ENCODE results near the gene KIFC3.

KIFC3 gene

DNA sequence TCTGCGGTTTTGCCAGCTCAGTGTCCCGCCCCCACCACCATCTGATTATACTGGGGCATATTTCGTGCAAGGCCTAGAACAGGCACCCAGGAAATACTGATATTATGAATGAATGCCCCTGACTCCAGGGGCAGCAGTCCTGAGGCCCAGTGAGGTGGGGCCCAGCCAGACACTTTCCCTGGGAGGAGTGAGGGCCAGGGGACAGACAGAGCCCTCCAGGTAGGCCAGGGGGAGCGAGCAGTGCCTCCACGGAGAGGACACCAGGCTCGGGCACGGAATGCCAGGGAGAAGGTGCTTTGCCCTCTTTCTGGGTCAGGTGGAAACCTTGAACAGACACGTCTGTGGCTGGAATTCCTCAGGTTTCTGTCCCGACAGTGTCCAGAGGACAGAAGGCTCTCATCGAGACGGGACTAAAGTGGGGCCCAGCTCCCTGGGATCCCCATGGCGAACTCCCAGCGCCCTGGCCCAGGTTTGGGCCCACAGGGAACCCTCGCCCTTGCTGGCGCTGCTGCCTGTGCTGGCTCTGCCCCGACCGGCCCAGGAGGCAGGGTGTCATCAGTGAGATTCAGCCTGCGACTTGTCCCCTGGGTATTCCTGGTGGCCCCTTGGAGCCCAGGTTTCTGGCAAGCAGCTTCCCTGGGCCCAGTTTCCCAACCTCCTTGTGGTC lies 62.4 kb downstream of the KIFC3 start:
- H3K4me1 ChIP-seq (ENCODE audit: control insufficient read depth, insufficient read depth, low read length), result no peaks in the 10 kb centered on the region
- no peak overlapping the region for H3K4me3 ChIP-seq (ENCODE audit: low read length)
- DNase-seq (ENCODE audit: low read depth, low spot score), result no peak
- no peaks in the 10 kb centered on the region for H3K27me3 ChIP-seq (ENCODE audit: control insufficient read depth, insufficient read depth, low read length)
- no CpG with 5 or more reads among the region's 18 CpGs for WGBS (ENCODE audit: insufficient coverage, insufficient read length)
- H3K36me3 ChIP-seq (ENCODE audit: control insufficient read depth, insufficient read depth, low read length), result peaks cover 2% of the 10 kb centered on the region; the same call in 1 of the 2 replicates
- no peaks in the 10 kb centered on the region for H3K9me3 ChIP-seq (ENCODE audit: control insufficient read depth, insufficient read depth, low read length)
- H3K27ac ChIP-seq (ENCODE audit: low read length), result no peak overlapping the region

- 0 out of 2 replicates have a peak, but pooled peaks cover 1% of the 10 kb centered on the region for H3K4me1 ChIP-seq (ENCODE audit: control insufficient read depth, insufficient read depth, low read length)
- H3K27ac ChIP-seq (ENCODE audit: low read length), result no peak overlapping the region
- no peak overlapping the region for H3K4me3 ChIP-seq (ENCODE audit: low read length)
- peaks cover 2% of the 10 kb centered on the region; the same call in 1 of the 2 replicates for H3K36me3 ChIP-seq (ENCODE audit: control insufficient read depth, insufficient read depth, low read length)
- no peak for DNase-seq (ENCODE audit: low read depth, low spot score)
- H3K9me3 ChIP-seq (ENCODE audit: control insufficient read depth, insufficient read depth, low read length), result no peaks in the 10 kb centered on the region
- H3K27me3 ChIP-seq (ENCODE audit: control insufficient read depth, insufficient read depth, low read length), result no peaks in the 10 kb centered on the region
- WGBS (ENCODE audit: insufficient coverage, insufficient read length), result no CpG with 5 or more reads among the region's 7 CpGs
These were observed 63.4 kb downstream of the KIFC3 start for GRCh38 chr16:57738844-57739243.

DNA sequence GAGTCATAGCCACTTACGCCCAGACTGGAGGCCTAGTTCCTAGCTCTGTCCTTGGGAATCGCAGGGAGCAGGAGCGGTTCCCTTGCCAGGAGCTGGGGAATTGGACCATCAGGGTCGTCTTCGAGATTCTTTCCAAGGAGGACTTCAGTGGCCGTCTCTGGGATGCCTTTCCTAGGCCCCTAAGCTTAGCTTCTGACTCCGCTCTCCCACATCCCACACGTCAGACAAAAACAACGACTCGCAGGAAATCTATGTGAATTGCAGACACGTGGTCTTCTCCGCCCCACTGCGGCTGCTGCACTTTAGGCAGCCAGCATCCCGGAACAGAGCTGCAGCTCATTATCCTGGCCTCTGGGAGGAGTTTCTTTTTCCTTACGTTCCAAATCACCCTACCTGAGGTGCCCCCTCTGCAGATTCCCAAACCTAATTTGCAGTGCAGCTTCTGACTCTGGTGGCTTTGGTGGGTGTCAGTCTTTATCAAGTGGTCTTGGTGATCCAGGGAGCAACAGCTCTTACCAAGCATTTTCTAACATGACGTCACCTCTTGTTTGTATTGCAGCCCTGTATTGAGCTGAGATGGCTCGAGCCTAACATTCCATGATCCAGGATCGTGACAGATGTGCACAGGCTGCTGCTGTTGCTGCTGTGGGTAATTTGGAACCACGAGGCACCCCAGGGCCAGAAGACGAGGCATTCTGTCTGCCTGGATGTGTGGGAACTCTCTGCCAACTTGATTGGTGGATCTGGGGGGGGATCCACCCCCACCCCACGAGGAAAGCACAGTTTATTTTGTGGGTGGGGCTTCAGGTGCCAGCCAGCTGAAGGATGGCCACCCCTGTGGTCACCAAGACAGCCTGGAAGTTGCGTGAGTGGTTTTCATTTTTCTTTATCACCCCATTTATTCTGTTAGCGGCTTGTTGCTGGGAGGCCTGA lies 65.6 kb downstream of the KIFC3 start:
- 0 out of 2 replicates have a peak, but pooled peaks cover 1% of the 10 kb centered on the region for H3K4me1 ChIP-seq (ENCODE audit: control insufficient read depth, insufficient read depth, low read length)
- H3K36me3 ChIP-seq (ENCODE audit: control insufficient read depth, insufficient read depth, low read length), result peaks cover 2% of the 10 kb centered on the region; the same call in 1 of the 2 replicates
- H3K4me3 ChIP-seq (ENCODE audit: low read length), result peak overlapping the region; percentile 82; the same call in 1 of the 2 replicates
- H3K27ac ChIP-seq (ENCODE audit: low read length), result no peak overlapping the region
- DNase-seq (ENCODE audit: low read depth, low spot score), result no peak
- no CpG with 5 or more reads among the region's 23 CpGs for WGBS (ENCODE audit: insufficient coverage, insufficient read length)
- no peaks in the 10 kb centered on the region for H3K9me3 ChIP-seq (ENCODE audit: control insufficient read depth, insufficient read depth, low read length)
- H3K27me3 ChIP-seq (ENCODE audit: control insufficient read depth, insufficient read depth, low read length), result no peaks in the 10 kb centered on the region

- Histone ChIP-seq H3K4me1 (ENCODE audit: control insufficient read depth, insufficient read depth, low read length) (0 out of 2 replicates have a peak, but pooled peaks cover 1% of the 10 kb centered on the region), H3K27me3 (ENCODE audit: control insufficient read depth, insufficient read depth, low read length) (no peaks in the 10 kb centered on the region), H3K9me3 (ENCODE audit: control insufficient read depth, insufficient read depth, low read length) (no peaks in the 10 kb centered on the region), H3K36me3 (ENCODE audit: control insufficient read depth, insufficient read depth, low read length) (peaks cover 2% of the 10 kb centered on the region; the same call in 1 of the 2 replicates), H3K27ac (ENCODE audit: low read length) (no peak within 1 kb of the TSS), H3K4me3 (ENCODE audit: low read length) (peak within 1 kb of the TSS; percentile 83)
- no CpG with 5 or more reads among the region's 35 CpGs for WGBS (ENCODE audit: insufficient coverage, insufficient read length)
- no peak for DNase-seq (ENCODE audit: low read depth, low spot score)
These were observed 66.4 kb downstream of the KIFC3 start, which contains the start of gene KATNB1 for GRCh38 chr16:57735755-57736418. Gene KATNB1 (plus strand): TSS chr16:57735770. CDS start chr16:57737244, 1,474 bp downstream.

- no peaks in the 10 kb centered on the region for H3K27me3 ChIP-seq (ENCODE audit: control insufficient read depth, insufficient read depth, low read length)
- H3K4me3 ChIP-seq (ENCODE audit: low read length), result peak overlapping the region; percentile 83
- H3K36me3 ChIP-seq (ENCODE audit: control insufficient read depth, insufficient read depth, low read length), result peaks cover 2% of the 10 kb centered on the region; the same call in 1 of the 2 replicates
- peak; percentile 99 for DNase-seq (ENCODE audit: low read depth, low spot score)
- H3K27ac ChIP-seq (ENCODE audit: low read length), result no peak overlapping the region
- no peaks in the 10 kb centered on the region for H3K9me3 ChIP-seq (ENCODE audit: control insufficient read depth, insufficient read depth, low read length)
- no CpG with 5 or more reads among the region's 45 CpGs for WGBS (ENCODE audit: insufficient coverage, insufficient read length)
- 0 out of 2 replicates have a peak, but pooled peaks cover 1% of the 10 kb centered on the region for H3K4me1 ChIP-seq (ENCODE audit: control insufficient read depth, insufficient read depth, low read length)
These were observed 67.2 kb downstream of the KIFC3 start for GRCh38 chr16:57734925-57735754.

DNA sequence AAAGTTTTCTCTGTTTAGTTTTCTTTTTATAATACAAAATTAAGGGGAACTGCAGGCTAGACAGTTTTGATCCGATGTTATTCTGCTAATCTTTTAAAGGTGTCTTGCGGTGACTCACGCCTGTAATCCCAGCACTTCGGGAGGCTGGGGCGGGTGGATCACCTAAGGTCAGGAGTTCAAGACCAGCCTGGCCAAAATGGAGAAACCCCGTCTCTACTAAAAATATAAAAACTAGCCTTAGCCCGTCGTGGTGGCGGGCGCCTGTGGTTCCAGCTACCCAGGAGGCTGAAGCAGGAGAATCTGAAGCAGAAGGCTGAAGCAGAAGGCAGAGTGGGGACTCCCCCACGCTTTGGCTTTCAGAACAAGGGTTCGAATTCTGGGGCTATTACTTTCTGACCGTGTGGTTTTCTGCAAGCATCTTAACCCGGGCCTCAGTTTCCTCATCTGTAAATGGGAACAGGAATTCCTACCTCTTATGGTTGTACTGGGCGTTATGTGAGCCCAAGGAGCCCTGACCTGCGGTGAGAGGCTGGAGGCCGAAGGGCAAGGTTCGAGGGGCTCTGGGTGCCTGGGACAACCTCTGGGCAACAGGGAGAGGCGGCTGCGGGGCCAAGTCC lies 67.9 kb downstream of the KIFC3 start:
- no CpG with 5 or more reads among the region's 20 CpGs for WGBS (ENCODE audit: insufficient coverage, insufficient read length)
- Histone ChIP-seq H3K27ac (ENCODE audit: low read length) (no peak overlapping the region), H3K27me3 (ENCODE audit: control insufficient read depth, insufficient read depth, low read length) (no peaks in the 10 kb centered on the region), H3K4me1 (ENCODE audit: control insufficient read depth, insufficient read depth, low read length) (0 out of 2 replicates have a peak, but pooled peaks cover 1% of the 10 kb centered on the region), H3K9me3 (ENCODE audit: control insufficient read depth, insufficient read depth, low read length) (no peaks in the 10 kb centered on the region), H3K4me3 (ENCODE audit: low read length) (peak overlapping the region; percentile 83), H3K36me3 (ENCODE audit: control insufficient read depth, insufficient read depth, low read length) (peaks cover 2% of the 10 kb centered on the region; the same call in 1 of the 2 replicates)
- DNase-seq (ENCODE audit: low read depth, low spot score), result no peak

- no peak for DNase-seq (ENCODE audit: low read depth, low spot score)
- no CpG with 5 or more reads among the region's 2 CpGs for WGBS (ENCODE audit: insufficient coverage, insufficient read length)
- no peak overlapping the region for H3K4me3 ChIP-seq (ENCODE audit: low read length)
- H3K4me1 ChIP-seq (ENCODE audit: control insufficient read depth, insufficient read depth, low read length), result 0 out of 2 replicates have a peak, but pooled peaks cover 1% of the 10 kb centered on the region
- no peaks in the 10 kb centered on the region for H3K27me3 ChIP-seq (ENCODE audit: control insufficient read depth, insufficient read depth, low read length)
- H3K9me3 ChIP-seq (ENCODE audit: control insufficient read depth, insufficient read depth, low read length), result no peaks in the 10 kb centered on the region
- H3K36me3 ChIP-seq (ENCODE audit: control insufficient read depth, insufficient read depth, low read length), result peaks cover 2% of the 10 kb centered on the region; the same call in 1 of the 2 replicates
- H3K27ac ChIP-seq (ENCODE audit: low read length), result no peak overlapping the region
These were observed 69.6 kb downstream of the KIFC3 start for GRCh38 chr16:57732714-57733113.

- Histone ChIP-seq H3K36me3 (ENCODE audit: control insufficient read depth, insufficient read depth, low read length) (no peaks in the 10 kb centered on the region), H3K27me3 (ENCODE audit: control insufficient read depth, insufficient read depth, low read length) (no peaks in the 10 kb centered on the region), H3K27ac (ENCODE audit: low read length) (no peak overlapping the region), H3K4me3 (ENCODE audit: low read length) (no peak overlapping the region), H3K9me3 (ENCODE audit: control insufficient read depth, insufficient read depth, low read length) (no peaks in the 10 kb centered on the region), H3K4me1 (ENCODE audit: control insufficient read depth, insufficient read depth, low read length) (0 out of 2 replicates have a peak, but pooled peaks cover 1% of the 10 kb centered on the region)
- DNase-seq (ENCODE audit: low read depth, low spot score), result no peak
- WGBS (ENCODE audit: insufficient coverage, insufficient read length), result no CpG with 5 or more reads among the region's 2 CpGs
These were observed 70.3 kb downstream of the KIFC3 start for GRCh38 chr16:57732037-57732436.
